ENCODE results near the gene HBA1. TPM values are rescaled to one million over a fixed set of nuclear protein-coding genes. Genes with fewer than 3 reads are reported as not detected.
A peak's percentile ranks its signal among the peaks of the same experiment; 100 is the strongest.

Gene HBA1
- total and polyA plus RNA-seq, 9 of the 15 experiments (the other 6 are each of a cell fraction or from before 2014, with no cell fraction given), result 128 to 2,388 (median 380) TPM

DNA sequence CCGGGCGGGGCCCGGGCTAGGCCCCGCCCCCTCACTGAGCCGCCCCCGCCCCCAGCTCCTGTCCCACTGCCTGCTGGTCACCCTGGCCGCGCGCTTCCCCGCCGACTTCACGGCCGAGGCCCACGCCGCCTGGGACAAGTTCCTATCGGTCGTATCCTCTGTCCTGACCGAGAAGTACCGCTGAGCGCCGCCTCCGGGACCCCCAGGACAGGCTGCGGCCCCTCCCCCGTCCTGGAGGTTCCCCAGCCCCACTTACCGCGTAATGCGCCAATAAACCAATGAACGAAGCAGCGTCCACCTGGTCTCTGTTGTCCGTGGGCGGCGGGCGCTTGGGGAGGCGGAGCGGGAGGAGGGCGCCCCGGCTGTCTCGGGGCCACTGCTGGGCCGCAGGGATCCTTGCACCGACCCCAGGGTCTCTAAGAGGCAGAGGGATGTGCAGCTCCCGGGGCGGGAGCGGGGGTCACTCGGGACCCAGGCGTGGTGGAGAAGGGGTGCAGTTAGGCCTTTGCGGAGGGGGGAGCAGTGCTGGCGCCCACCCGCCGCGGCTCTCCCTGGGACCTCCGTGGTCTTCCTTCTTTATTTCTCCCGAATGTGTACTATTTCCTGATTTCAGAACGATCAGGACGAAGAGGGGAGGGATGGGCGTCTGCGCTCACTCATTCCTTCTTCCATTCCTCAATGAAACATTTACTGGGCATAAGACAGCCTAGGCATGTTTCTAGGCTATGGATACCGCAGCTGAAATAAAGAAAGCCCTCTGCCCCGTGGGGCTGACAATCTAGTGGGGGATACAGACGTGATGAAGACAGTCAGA lies 22.1 kb upstream of the HBA1 start (continued):
- TF ChIP-seq SMARCB1 (IDR thresholded peaks at IDR 0.05; ENCODE audit: insufficient read length, low read depth), result no peak
- TF ChIP-seq TEAD4 (IDR thresholded peaks at IDR 0.05; ENCODE audit: low read length), result no peak
- no peak for TF ChIP-seq TEAD4 (CRISPR knock-in tag; IDR thresholded peaks at IDR 0.05; ENCODE audit: borderline replicate concordance)
- no peak for TF ChIP-seq TAF1 (IDR thresholded peaks at IDR 0.05; ENCODE audit: control insufficient read depth, extremely low read depth, insufficient read depth, low read length, severe bottlenecking)
- TF ChIP-seq, protein P1, sequence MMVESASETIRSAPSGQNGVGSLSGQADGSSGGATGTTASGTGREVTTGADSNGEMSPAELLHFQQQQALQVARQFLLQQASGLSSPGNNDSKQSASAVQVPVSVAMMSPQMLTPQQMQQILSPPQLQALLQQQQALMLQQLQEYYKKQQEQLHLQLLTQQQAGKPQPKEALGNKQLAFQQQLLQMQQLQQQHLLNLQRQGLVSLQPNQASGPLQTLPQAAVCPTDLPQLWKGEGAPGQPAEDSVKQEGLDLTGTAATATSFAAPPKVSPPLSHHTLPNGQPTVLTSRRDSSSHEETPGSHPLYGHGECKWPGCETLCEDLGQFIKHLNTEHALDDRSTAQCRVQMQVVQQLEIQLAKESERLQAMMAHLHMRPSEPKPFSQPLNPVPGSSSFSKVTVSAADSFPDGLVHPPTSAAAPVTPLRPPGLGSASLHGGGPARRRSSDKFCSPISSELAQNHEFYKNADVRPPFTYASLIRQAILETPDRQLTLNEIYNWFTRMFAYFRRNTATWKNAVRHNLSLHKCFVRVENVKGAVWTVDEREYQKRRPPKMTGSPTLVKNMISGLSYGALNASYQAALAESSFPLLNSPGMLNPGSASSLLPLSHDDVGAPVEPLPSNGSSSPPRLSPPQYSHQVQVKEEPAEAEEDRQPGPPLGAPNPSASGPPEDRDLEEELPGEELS (CRISPR knock-in tag; IDR thresholded peaks at IDR 0.05; ENCODE audit: borderline replicate concordance), result no peak
- TF ChIP-seq, protein P2, sequence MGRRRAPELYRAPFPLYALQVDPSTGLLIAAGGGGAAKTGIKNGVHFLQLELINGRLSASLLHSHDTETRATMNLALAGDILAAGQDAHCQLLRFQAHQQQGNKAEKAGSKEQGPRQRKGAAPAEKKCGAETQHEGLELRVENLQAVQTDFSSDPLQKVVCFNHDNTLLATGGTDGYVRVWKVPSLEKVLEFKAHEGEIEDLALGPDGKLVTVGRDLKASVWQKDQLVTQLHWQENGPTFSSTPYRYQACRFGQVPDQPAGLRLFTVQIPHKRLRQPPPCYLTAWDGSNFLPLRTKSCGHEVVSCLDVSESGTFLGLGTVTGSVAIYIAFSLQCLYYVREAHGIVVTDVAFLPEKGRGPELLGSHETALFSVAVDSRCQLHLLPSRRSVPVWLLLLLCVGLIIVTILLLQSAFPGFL (CRISPR knock-in tag; IDR thresholded peaks at IDR 0.05), result no peak
- no peak for TF ChIP-seq ZNF79 (CRISPR knock-in tag; IDR thresholded peaks at IDR 0.05; ENCODE audit: low read depth)
- TF ChIP-seq ETV5 (CRISPR knock-in tag; IDR thresholded peaks at IDR 0.05; ENCODE audit: low read depth), result no peak
- TF ChIP-seq SAP30 (IDR thresholded peaks at IDR 0.05; ENCODE audit: borderline replicate concordance, insufficient read depth, low read depth, low read length, poor library complexity, severe bottlenecking), result no peak
- TF ChIP-seq CHD1 (IDR thresholded peaks at IDR 0.05; ENCODE audit: low read length), result no peak
- no peak for TF ChIP-seq PATZ1 (CRISPR knock-in tag; IDR thresholded peaks at IDR 0.05; ENCODE audit: borderline replicate concordance)
- TF ChIP-seq, protein P3, sequence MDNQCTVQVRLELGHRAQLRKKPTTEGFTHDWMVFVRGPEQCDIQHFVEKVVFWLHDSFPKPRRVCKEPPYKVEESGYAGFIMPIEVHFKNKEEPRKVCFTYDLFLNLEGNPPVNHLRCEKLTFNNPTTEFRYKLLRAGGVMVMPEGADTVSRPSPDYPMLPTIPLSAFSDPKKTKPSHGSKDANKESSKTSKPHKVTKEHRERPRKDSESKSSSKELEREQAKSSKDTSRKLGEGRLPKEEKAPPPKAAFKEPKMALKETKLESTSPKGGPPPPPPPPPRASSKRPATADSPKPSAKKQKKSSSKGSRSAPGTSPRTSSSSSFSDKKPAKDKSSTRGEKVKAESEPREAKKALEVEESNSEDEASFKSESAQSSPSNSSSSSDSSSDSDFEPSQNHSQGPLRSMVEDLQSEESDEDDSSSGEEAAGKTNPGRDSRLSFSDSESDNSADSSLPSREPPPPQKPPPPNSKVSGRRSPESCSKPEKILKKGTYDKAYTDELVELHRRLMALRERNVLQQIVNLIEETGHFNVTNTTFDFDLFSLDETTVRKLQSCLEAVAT (IDR thresholded peaks at IDR 0.05), result no peak
- no peak for TF ChIP-seq ZNF143 (CRISPR knock-in tag; IDR thresholded peaks at IDR 0.05)
- TF ChIP-seq ELF2 (CRISPR knock-in tag; IDR thresholded peaks at IDR 0.05), result no peak
- no peak for TF ChIP-seq HOXB6 (CRISPR knock-in tag; IDR thresholded peaks at IDR 0.05; ENCODE audit: borderline replicate concordance)
- peak; percentile 15 for TF ChIP-seq PHF20 (IDR thresholded peaks at IDR 0.05; ENCODE audit: partially characterized antibody)
